Body of pancreas (tissue), 4 donors: ENCODE measurements around the gene CLVS2.

Source experiments
- POLR2A ChIP-seq, 3 donors: fragments of 450-650 bp; IDR thresholded peaks; one replicate each; pipeline ENCODE4 v1.6.1; 2016; ENCODE audit warnings: antibody characterized with exemption in 3 of 3, mild to moderate bottlenecking in 2 of 3
- TF ChIP-seq, protein P1 (sequence below), 7 experiments: fragments of 450-650 bp in 4 of 7; fragments of 200-600 bp in 3 of 7; sonication (generic) in 3 of 7; IDR thresholded peaks; one replicate each; pipeline ENCODE4 v1.5.1; 2016 to 2019; ENCODE audit warnings: antibody characterized with exemption in 7 of 7

- TF ChIP-seq, protein P1, sequence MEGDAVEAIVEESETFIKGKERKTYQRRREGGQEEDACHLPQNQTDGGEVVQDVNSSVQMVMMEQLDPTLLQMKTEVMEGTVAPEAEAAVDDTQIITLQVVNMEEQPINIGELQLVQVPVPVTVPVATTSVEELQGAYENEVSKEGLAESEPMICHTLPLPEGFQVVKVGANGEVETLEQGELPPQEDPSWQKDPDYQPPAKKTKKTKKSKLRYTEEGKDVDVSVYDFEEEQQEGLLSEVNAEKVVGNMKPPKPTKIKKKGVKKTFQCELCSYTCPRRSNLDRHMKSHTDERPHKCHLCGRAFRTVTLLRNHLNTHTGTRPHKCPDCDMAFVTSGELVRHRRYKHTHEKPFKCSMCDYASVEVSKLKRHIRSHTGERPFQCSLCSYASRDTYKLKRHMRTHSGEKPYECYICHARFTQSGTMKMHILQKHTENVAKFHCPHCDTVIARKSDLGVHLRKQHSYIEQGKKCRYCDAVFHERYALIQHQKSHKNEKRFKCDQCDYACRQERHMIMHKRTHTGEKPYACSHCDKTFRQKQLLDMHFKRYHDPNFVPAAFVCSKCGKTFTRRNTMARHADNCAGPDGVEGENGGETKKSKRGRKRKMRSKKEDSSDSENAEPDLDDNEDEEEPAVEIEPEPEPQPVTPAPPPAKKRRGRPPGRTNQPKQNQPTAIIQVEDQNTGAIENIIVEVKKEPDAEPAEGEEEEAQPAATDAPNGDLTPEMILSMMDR (IDR thresholded peaks at IDR 0.05), result no peak
- no peak for TF ChIP-seq POLR2A (IDR thresholded peaks at IDR 0.05)
Measured at GRCh38 chr6:122969999-122970533, 26.0 kb upstream of the CLVS2 start.
